HG02973 (cell line): ENCODE data around the gene RAB40C.

Experiments
- ATAC-seq: cut with Tn5 transposase; IDR thresholded peaks from one replicate; pipeline ENCODE4 v1.9.1; 2021; ENCODE audit warnings: moderate library complexity; ENCODE audit not compliant: unreplicated experiment

Gene RAB40C

DNA sequence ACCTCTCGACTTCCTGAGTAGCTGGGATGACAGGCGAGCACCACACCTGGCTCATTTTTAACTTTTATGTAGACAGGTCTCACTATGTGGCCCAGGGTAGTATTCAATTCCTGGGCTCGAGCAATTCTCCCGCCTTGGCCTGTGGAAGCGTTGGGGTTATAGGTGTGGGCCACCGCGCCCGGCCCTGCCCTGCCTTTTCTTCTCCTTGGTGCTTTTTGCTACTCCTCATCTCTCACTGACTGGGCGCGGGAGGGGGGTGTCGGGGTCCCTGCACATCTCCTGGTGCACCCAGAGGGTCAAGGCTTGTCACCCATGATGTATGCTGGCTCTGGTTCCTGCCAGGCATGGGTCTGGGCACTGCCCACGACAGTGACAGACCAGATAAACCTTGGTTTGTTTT is 54.7 kb downstream of the RAB40C start:
- ATAC-seq = no peak

GRCh38 chr16:645852-646678 is 56.2 kb downstream of the RAB40C start:
- ATAC-seq = no peak

DNA sequence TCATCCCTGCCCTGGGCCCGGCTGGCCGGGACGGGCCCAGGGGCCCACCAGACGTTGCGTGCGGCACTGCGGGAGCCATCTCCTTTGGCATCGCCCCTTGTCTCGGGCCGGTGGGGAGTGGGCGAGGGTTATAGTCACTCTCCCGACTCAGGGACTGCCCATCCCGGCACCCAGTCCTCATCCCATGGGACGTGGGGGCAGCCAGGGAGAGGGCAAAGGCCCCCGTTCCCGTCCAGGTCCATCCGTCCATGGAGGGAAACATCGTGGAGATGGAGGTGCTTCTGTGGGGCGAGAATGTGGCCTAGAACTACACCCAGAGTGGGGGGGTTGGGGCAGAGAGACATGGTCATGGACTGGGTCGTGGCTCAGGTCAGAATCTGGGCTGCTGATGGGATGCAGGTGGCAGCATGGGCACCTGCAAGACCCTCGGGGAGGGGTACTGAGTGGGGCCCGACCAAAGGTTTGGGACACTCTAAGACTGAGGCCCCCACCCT is 56.9 kb downstream of the RAB40C start:
- no peak for ATAC-seq

DNA sequence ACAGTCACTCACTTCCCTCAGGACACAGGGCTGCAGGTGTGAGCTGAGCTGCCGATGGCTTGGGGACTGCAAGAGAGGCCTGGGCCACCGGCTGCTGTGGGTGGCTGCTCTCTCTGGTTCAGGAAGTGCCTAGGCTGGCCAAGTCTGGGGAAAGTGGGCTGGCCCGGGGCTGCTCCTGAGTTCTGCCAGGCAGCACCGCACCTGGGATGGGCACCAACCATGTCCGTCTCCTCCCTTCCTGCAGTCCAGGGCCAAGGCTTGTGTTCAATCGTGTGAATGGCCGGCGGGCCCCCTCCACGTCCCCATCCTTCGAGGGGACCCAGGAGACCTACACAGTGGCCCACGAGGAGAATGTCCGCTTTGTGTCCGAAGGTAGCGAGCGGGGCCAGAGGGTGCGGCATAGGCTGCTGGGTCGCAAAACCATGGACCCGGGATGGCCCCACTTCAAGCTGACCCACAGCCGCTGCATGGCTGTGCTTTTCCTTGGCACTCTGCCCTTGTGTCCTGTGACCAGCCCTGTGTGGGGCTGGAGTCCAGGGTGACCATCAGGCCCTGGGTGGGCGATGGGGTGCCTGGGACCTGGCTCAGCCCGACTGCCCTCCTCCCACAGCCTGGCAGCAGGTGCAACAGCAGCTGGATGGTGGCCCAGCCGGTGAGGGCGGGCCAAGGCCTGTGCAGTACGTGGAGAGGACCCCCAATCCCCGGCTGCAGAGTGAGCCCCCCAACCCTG is 57.5 kb downstream of the RAB40C start:
- no peak for ATAC-seq

DNA sequence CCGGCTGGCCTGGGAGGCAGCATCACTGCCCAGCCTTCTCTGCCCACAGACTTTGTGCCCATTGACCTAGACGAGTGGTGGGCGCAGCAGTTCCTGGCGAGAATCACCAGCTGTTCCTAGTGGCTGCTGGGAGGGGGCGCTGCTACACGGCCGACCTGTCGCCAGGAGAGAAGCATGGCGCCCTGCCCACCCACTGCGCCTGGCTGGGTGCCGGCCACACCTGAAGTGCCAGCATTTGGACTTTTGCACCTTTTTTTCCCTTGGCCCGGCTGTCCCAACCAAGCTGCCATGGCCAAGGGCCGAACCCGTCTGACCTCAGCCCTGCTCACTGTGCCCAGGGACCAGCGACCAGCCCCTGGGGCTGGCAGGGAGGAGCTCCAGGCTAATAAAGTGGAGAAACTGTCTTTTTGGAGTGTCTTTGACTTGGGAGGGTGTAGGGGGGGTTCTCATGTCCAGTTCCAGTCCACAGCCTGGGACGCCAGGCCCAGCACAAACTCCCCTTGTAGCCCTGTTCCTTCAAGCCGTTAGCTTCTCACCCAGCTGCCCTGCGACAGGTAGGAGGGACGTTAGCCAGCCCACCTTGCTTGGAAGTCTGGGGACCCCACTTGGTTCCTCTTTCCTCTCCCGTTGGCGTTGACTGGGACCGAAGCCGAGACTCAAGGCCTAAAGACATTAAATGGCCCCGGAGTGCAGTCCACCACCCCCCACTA is 58.4 kb downstream of the RAB40C start:
- ATAC-seq = no peak

DNA sequence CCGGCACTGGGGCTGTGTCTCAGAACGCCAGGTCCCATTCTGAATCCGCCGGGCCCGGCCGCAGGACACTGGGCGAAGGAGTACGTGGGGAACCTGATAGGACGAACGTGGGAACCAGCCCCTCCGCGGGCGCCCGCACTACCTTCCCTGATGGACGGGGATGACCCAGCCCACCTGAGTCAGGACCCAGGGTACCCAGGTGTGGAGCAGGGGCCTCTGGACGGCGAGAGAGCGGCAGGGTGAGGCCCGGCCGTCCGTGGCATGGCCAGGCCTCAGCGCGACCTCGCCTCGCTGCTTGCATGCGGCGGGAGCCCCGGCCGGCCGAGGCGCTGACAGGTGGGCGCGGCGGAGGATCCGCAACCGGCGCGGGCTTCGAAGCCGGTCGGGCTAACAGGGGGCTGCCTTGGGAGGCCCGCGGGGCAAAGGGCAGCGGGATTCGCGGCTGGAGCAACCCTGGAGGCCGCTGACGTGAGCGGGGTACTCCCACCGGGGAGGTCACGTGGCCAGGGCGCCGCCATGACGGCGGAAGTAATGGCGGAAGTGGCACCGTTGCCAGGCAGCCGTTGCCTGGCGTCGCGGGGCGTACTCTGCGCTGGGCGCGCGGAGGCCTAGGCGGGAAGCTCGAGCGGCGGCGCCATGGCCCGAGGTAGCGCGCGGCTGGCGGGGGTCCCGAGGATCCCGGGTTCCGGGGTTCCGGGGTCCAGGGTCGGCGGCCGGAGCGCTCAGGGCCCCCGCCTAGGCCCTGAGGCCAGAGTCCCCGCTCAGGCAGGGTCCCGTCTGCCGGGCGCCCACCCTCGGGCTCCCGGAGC is 59.1 kb downstream of the RAB40C start, which contains the start of gene WDR90:
TSS of gene WDR90 (plus strand) at position 585 of the 809 bp plus-strand sequence. CDS start at position 637, 52 bp downstream.
- peak; percentile 52 for ATAC-seq

DNA sequence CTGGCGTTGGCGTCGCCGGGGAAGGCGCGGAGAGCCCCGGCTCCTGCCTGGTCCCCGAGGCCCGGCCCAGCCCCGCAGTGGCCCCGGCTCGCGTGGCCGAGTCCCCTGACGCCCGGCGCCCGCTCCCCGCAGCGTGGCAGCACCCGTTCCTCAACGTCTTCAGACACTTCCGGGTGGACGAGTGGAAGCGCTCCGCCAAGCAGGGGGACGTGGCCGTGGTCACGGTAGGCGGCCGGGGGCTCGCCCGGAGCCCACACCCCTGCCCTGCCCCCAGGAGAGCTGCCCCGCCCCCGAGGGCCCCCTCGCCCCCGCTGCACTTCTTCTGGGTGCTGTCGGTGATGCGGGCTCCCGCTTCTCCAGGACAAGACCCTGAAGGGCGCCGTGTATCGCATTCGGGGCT is 59.8 kb downstream of the RAB40C start:
- ATAC-seq = peak; percentile 1

- ATAC-seq = no peak
Measured at GRCh38 chr16:651844-652243, 62.0 kb downstream of the RAB40C start.

DNA sequence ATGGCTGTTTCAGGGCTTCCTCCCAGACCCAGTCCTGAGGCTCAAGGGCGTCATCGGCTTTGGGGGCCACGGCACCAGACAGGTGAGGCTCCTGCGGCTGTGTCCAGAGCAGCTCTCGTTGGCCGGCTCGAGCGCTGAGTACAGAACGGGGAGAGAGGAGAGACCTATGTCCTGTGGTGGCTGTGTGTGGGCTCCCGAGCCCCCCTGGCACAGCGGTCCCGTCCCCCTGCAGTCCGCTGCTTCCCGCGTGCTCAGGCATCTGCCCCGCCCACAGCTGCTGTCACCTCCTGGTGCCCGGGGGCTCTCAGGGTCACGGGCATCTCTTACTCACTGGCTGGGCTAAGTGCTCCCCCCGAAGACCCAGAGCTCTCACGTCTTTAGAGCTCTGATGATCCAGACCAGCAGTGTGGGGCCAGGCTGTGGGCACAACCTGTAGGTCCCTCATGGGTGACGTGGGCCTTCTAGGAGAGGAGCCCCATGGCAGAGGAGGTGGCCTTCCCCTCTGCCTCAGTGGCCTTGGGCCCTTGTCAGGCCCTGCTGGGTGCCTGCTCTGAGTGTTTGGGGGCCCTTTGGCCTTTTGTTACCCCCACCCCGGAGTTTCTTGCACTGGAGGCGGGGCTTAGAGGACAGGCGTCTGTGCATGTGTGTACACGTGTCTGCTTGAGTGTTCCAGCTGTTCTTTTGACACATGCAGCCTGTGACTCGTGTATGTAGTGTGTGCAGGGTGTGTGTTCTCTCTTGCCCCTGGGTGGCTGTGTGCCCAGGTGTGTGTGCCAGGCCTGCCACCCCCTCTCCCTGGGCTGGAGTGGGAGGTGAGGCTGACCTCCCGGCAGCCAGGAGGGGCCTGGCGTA is 62.8 kb downstream of the RAB40C start:
- no peak for ATAC-seq

DNA sequence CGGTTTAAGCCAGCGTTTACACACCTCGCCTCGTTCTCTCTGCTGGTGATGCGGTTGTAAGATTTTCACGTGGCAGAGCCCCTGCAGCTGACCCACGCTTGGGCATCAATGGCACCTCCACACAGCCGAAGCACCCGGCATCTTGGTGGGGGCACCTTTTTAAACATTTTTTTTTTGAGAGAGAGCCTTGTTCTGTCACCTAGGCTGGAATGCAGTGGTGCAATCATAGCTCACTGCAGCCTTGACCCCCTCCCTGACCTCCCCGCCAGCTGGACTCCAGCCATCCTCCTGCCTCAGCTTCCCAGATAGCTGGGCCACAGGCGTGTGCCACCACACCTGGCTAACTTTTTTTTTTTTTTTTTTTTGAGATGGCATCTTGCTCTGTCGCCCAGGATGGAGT is 64.2 kb downstream of the RAB40C start:
- no peak for ATAC-seq

DNA sequence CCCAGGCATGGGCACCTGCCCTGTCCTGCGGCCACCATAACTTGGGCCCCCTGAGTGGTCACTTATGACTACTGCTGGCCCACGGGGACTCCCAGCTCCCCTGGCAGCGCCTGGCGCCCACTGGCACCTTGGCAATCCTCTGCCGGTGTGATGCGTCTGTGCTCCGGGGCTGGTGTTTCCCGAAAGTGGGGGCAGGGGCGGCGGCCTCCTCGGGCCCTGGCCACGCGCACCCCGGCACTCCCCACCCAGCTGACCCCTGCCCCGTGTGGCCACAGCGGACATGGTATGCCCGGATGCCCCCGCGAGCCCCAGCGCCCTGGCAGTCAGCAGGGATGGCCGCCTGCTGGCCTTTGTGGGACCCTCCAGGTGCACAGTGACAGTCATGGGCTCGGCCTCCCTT is 67.6 kb downstream of the RAB40C start:
- ATAC-seq = no peak

DNA sequence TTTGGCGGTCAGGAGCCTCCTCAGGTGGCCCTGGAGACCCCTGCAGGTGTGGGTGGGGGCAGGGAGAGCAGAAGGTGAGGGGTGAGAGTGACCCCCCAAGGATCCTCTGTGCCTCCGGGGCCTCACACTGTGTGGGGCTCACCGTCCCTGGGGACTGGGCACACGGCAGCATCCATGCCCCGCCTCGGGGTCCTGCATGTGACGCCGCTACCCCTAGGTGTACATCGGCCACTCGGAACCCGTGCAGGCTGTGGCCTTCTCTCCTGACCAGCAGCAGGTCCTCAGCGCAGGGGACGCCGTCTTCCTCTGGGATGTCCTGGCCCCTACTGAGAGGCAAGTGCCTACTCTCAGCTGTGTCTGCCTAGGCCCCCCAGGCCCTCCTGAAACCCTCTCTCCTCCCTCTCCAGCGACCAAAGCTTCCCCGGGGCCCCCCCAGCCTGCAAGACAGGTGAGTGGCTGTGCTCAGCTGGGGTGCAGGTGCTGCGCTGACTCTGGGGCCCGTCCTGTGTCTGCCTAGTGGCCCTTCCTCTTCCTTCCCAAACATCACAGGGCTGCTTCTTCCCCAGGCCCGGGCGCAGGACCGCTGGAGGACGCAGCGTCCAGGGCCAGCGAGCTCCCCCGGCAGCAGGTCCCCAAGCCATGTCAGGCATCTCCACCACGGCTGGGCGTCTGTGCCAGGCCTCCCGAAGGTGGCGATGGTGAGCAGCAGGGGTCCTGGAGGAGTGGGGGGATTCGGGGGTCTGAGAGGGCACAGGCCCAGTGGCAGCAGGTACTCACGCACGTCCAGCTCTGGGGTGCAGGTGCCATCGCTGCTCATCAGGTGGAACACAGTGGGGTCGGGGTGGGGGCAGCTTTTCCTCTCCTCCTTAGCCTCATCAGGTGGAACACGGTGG is 69.1 kb downstream of the RAB40C start:
- ATAC-seq = no peak

- no peak for ATAC-seq
Measured at GRCh38 chr16:659618-660017, 69.8 kb downstream of the RAB40C start.

DNA sequence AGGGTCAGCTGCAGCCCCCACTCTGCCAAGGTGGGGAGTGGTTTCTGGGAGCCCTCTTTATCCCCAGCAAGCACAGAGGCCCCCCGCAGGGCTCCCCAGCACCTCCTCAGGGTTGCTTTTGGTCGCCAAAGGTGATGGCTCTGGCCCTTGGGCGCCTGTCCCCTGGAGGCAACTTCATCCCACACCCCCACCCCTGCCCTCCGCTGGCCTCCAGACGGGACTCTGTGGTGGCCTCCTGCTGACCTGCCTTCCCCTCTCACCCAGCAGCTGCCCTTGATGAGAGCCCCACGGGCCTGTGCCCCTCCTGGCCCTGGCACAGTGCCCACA is 70.2 kb downstream of the RAB40C start:
- no peak for ATAC-seq

DNA sequence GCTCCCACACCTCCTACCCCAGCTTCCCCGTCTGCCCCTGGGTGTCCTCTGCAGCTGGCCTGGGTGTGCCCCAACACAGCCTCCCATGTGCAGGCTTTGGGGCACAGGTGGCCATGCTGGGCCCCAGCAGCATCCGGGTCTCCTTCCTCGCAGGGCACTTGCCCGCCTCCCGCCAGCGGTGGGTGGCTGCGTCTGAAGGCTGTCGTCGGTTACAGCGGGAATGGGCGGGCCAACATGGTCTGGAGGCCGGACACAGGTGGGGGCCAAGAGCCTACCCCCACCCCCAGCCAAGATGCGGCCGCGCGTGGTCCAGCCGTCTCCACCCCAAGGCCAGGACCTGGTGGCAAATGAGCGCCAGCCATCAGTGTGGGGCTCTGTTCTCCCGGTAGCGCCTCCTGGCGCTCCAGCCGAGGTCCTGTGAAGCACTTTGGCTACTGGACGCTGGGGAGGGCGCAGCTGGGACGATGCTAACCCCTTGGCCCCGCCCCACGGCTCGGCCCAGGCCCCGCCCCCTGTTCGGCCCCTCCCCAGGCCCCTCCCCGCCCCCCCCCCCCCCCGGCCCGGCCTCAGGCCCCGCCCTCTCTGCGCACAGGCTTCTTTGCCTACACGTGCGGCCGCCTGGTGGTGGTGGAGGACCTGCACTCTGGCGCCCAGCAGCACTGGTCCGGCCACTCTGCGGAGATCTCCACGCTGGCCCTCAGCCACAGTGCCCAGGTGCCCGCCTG is 70.8 kb downstream of the RAB40C start:
- no peak for ATAC-seq

- no peak for ATAC-seq
Measured at GRCh38 chr16:661184-661821, 71.4 kb downstream of the RAB40C start.

DNA sequence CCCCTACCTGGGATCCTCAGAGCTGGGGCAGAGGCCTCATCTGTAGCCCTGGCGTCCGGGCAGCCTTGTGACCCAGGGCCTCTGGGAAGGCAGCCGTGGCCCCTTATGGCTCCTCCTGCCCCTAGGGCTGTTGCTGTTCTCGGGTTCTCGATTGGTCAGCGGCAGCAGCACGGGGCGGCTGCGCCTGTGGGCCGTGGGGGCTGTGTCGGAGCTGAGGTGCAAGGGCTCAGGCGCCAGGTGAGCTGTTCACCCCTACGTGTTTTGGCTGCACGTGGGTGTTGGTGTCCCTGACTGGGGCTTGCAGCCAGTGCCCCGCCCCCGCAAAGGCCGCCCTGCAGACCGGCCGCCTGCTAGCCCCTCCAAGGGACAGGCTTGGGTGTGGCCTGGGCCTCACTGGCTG is 72.2 kb downstream of the RAB40C start:
- ATAC-seq = no peak

- ATAC-seq = no peak
Measured at GRCh38 chr16:662597-662996, 72.7 kb downstream of the RAB40C start.
